Body of pancreas (tissue), 4 donors: ENCODE data around the gene AFG3L2.

Experiments used
- CTCF ChIP-seq, 7 experiments: fragments of 450-650 bp in 4 of 7; fragments of 200-600 bp in 3 of 7; sonication (generic) in 3 of 7; IDR thresholded peaks; one replicate each; pipeline ENCODE4 v1.5.1; 2016 to 2019; ENCODE audit warnings: antibody characterized with exemption in 7 of 7
- POLR2A ChIP-seq, 3 donors: fragments of 450-650 bp; IDR thresholded peaks; one replicate each; pipeline ENCODE4 v1.6.1; 2016; ENCODE audit warnings: antibody characterized with exemption in 3 of 3, mild to moderate bottlenecking in 2 of 3

- TF ChIP-seq CTCF (IDR thresholded peaks at IDR 0.05) (no peak), POLR2A (IDR thresholded peaks at IDR 0.05) (no peak)
Observed at GRCh38 chr18:12393510-12393909, 16.5 kb upstream of the AFG3L2 start.
